Neural crest cell (in vitro differentiated cells): ENCODE results near the gene MVK. TPM values are rescaled to one million over a fixed set of nuclear protein-coding genes. Genes with fewer than 3 reads are reported as not detected.

Source experiments
- DNase-seq: peaks from one replicate; pipeline ENCODE4 v3.0.0; 2021; ENCODE audit warnings: low read depth, mixed read lengths, low spot score
- H3K27ac Mint-ChIP-seq: one replicate; pipeline ENCODE4 v1.8.0; 2021; ENCODE audit warnings: mild to moderate bottlenecking, mixed read lengths; ENCODE audit not compliant: unreplicated experiment
- H3K27me3 Mint-ChIP-seq: 2 replicates; pipeline ENCODE4 v1.8.0; 2021; ENCODE audit warnings: low read depth, mild to moderate bottlenecking, mixed read lengths
- H3K36me3 Mint-ChIP-seq: 2 replicates; pipeline ENCODE4 v1.8.0; 2021; ENCODE audit warnings: low read depth, mild to moderate bottlenecking, mixed read lengths
- H3K4me1 Mint-ChIP-seq: 2 replicates; pipeline ENCODE4 v1.8.0; 2021; ENCODE audit warnings: mixed read lengths
- H3K4me3 Mint-ChIP-seq: one replicate; pipeline ENCODE4 v1.8.0; 2021; ENCODE audit warnings: mild to moderate bottlenecking, mixed read lengths
- H3K9me3 Mint-ChIP-seq: 2 replicates; pipeline ENCODE4 v1.8.0; 2021; ENCODE audit warnings: mixed read lengths
- CTCF ChIP-seq: fragments of 200-600 bp; sonication (generic); conservative IDR thresholded peaks from 2 replicates; pipeline ENCODE4 v1.5.0; 2021; ENCODE audit warnings: antibody characterized with exemption, mild to moderate bottlenecking
- total RNA-seq: library from RNA; stranded (reverse); gene quantifications from 2 replicates; pipeline ENCODE4 v1.2.1, GENCODE V29; 2021

The MVK gene
- total RNA-seq, 1 donor from 2014 or later: 59.3 TPM

DNA sequence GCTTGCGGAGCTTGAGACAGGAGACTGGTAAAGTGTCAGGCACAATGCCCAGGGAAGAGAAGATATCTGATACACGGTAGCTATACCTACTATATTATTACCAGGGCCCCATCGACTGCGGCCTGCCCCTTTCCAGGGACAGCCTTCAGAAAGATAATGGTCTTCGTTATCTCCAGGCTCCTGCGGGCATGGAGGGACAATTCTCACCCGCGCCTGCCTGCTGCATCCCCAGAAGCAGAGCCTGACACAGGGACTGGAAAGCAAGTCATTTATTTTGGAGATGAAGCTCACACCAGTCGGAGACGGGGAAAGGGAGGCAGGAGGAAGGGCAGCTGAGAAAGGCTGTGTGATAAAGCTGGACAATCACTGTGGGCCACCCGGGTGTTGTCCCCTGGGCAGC is 72.1 kb downstream of the MVK start:
- H3K4me3 Mint-ChIP-seq: no peak overlapping the region
- H3K27ac Mint-ChIP-seq: no peak overlapping the region
- peaks cover 22% of the 10 kb centered on the region for H3K4me1 Mint-ChIP-seq
- no peaks in the 10 kb centered on the region for H3K27me3 Mint-ChIP-seq
- TF ChIP-seq CTCF: no peak
- no peaks in the 10 kb centered on the region for H3K9me3 Mint-ChIP-seq
- DNase-seq: no peak
- no peaks in the 10 kb centered on the region for H3K36me3 Mint-ChIP-seq

Other genes with a start within 250 kb of the MVK start
- gene MYO1H, start 225.9 kb upstream of the MVK start, total RNA-seq: not detected in 2 replicates
- gene KCTD10, start 96.5 kb upstream of the MVK start, total RNA-seq: 58.4 and 66.4 TPM in 2 replicates
- 35.9 and 38.7 TPM in 2 replicates for gene UBE3B, start 96.2 kb upstream of the MVK start, total RNA-seq
- 84.9 and 95.6 TPM in 2 replicates for gene MMAB, start 290 bp upstream of the MVK start, total RNA-seq
- 12.5 and 13.9 TPM in 2 replicates for gene FAM222A, start 140.0 kb downstream of the MVK start, total RNA-seq